GM19193 (cell line): ENCODE data around the gene AOPEP.

Experiments used
- POLR2A ChIP-seq: IDR thresholded peaks from 4 replicates; pipeline ENCODE4 v1.6.1; 2011; ENCODE audit not compliant: insufficient read depth, insufficient read length; ENCODE audit errors: extremely low read depth

Gene AOPEP

GRCh38 chr9:94907264-94907936, 180.9 kb downstream of the AOPEP start:
- TF ChIP-seq POLR2A = no peak

- no peak for TF ChIP-seq POLR2A
These were observed 181.6 kb downstream of the AOPEP start for GRCh38 chr9:94908011-94908563.

- no peak for TF ChIP-seq POLR2A
These were observed 182.2 kb downstream of the AOPEP start for GRCh38 chr9:94908583-94909249.

GRCh38 chr9:94909250-94909894, 182.9 kb downstream of the AOPEP start:
- TF ChIP-seq POLR2A = no peak

- TF ChIP-seq POLR2A = no peak
These were observed 183.6 kb downstream of the AOPEP start for GRCh38 chr9:94909965-94910730.

GRCh38 chr9:94911211-94911610, 184.7 kb downstream of the AOPEP start:
- no peak for TF ChIP-seq POLR2A

GRCh38 chr9:94911986-94912635, 185.6 kb downstream of the AOPEP start:
- TF ChIP-seq POLR2A = no peak

GRCh38 chr9:94912700-94913249, 186.3 kb downstream of the AOPEP start:
- TF ChIP-seq POLR2A = no peak

- TF ChIP-seq POLR2A = no peak
These were observed 187.1 kb downstream of the AOPEP start for GRCh38 chr9:94913550-94913949.

- no peak for TF ChIP-seq POLR2A
These were observed 189.3 kb downstream of the AOPEP start for GRCh38 chr9:94915476-94916450.

GRCh38 chr9:94916956-94917355, 190.5 kb downstream of the AOPEP start:
- no peak for TF ChIP-seq POLR2A

- TF ChIP-seq POLR2A = no peak
These were observed 191.7 kb downstream of the AOPEP start for GRCh38 chr9:94918038-94918753.
